Astrocyte (in vitro differentiated cells and primary cell): Measurements from ENCODE around the gene NSA2.

ENCODE experiments used
- CTCF ChIP-seq: IDR thresholded peaks from 2 replicates; pipeline ENCODE4 v1.5.1; 2011; ENCODE audit warnings: low read depth, mild to moderate bottlenecking, inconsistent platforms, low read length, moderate library complexity; ENCODE audit not compliant: insufficient read depth
- EZH2 ChIP-seq: IDR thresholded peaks from 2 replicates; pipeline ENCODE4 v1.6.1; 2012; ENCODE audit warnings: mild to moderate bottlenecking, low read length, inconsistent platforms; ENCODE audit not compliant: insufficient read depth

GRCh38 chr5:74810915-74811314 is 43.9 kb downstream of the NSA2 start:
- TF ChIP-seq CTCF (no peak), EZH2 (no peak)
